ENCODE measurements around the gene SLC35D3. TPM values are rescaled to one million over a fixed set of nuclear protein-coding genes. Genes with fewer than 3 reads are reported as not detected.

Gene SLC35D3
- total RNA-seq, 6 experiments from 2014 or later: not detected

GRCh38 chr6:136960781-136961180, 38.7 kb downstream of the SLC35D3 start:
- Histone ChIP-seq H3K4me1 (peaks cover 0 to 4% (median 0%) of the 10 kb centered on the region in 4 donors), H3K9me3 (no peaks in the 10 kb centered on the region), H3K27me3 (no peaks in the 10 kb centered on the region), H3K27ac (no peak overlapping the region), H3K4me3 (no peak overlapping the region), H3K36me3 (no peaks in the 10 kb centered on the region)
- intact Hi-C loops (cut with DNase I): no loop called here
- TF ChIP-seq CTCF (IDR thresholded peaks at IDR 0.05) (no peak), POLR2A (IDR thresholded peaks at IDR 0.05) (no peak)
- WGBS (ENCODE audit: insufficient coverage, low coverage, low lambda C conversion rate, missing lambda C conversion rate): 72% methylated on average over 3 of the region's 3 CpGs
- ATAC-seq (no peak), DNase-seq (no peak)

- DNase-seq (no peak), ATAC-seq (no peak)
- no peak overlapping the region for H3K27ac ChIP-seq
- no peaks in the 10 kb centered on the region for H3K9me3 ChIP-seq
- no peak overlapping the region for H3K4me3 ChIP-seq
- H3K36me3 ChIP-seq: no peaks in the 10 kb centered on the region
- H3K4me1 ChIP-seq: peaks cover 0 to 4% (median 0%) of the 10 kb centered on the region in 4 donors
- TF ChIP-seq CTCF (IDR thresholded peaks at IDR 0.05) (no peak), POLR2A (IDR thresholded peaks at IDR 0.05) (no peak)
- no peaks in the 10 kb centered on the region for H3K27me3 ChIP-seq
- WGBS (ENCODE audit: insufficient coverage, low coverage, low lambda C conversion rate, missing lambda C conversion rate): 50% methylated on average over 5 of the region's 5 CpGs
- intact Hi-C loops (cut with DNase I): no loop called here
Observed at GRCh38 chr6:136961848-136962247, 39.7 kb downstream of the SLC35D3 start.

GRCh38 chr6:136962661-136963060, 40.6 kb downstream of the SLC35D3 start:
- H3K27me3 ChIP-seq: no peaks in the 10 kb centered on the region

GRCh38 chr6:136963259-136963658, 41.2 kb downstream of the SLC35D3 start:
- Histone ChIP-seq H3K27ac (no peak overlapping the region), H3K9me3 (no peaks in the 10 kb centered on the region), H3K4me3 (no peak overlapping the region), H3K36me3 (no peaks in the 10 kb centered on the region), H3K27me3 (no peaks in the 10 kb centered on the region), H3K4me1 (peaks cover 0 to 4% (median 0%) of the 10 kb centered on the region in 4 donors)
- 49% methylated on average over 2 of the region's 2 CpGs for WGBS (ENCODE audit: insufficient coverage, low coverage, low lambda C conversion rate, missing lambda C conversion rate)
- intact Hi-C loops (cut with DNase I): no loop called here
- ATAC-seq (no peak), DNase-seq (no peak)
- TF ChIP-seq POLR2A (IDR thresholded peaks at IDR 0.05) (no peak), CTCF (IDR thresholded peaks at IDR 0.05) (no peak)

More at GRCh38 chr6:136962661-136963060, 40.6 kb downstream of the SLC35D3 start:
- Histone ChIP-seq H3K4me1 (peaks cover 0 to 4% (median 0%) of the 10 kb centered on the region in 4 donors), H3K36me3 (no peaks in the 10 kb centered on the region), H3K27ac (no peak overlapping the region), H3K9me3 (no peaks in the 10 kb centered on the region), H3K4me3 (no peak overlapping the region)
- TF ChIP-seq POLR2A (IDR thresholded peaks at IDR 0.05) (no peak), CTCF (IDR thresholded peaks at IDR 0.05) (no peak)
- intact Hi-C loops (cut with DNase I): no loop called here
- 45% methylated on average over 4 of the region's 4 CpGs for WGBS (ENCODE audit: insufficient coverage, low coverage, low lambda C conversion rate, missing lambda C conversion rate)
- DNase-seq (no peak), ATAC-seq (no peak)

GRCh38 chr6:136964398-136964797, 42.3 kb downstream of the SLC35D3 start:
- H3K36me3 ChIP-seq: no peaks in the 10 kb centered on the region
- no peaks in the 10 kb centered on the region for H3K27me3 ChIP-seq
- H3K4me1 ChIP-seq: peaks cover 0 to 4% (median 0%) of the 10 kb centered on the region in 4 donors
- WGBS (ENCODE audit: insufficient coverage, low coverage, low lambda C conversion rate, missing lambda C conversion rate): 59% methylated on average over 2 of the region's 2 CpGs
- no peaks in the 10 kb centered on the region for H3K9me3 ChIP-seq
- intact Hi-C loops (cut with DNase I): no loop called here
- no peak overlapping the region for H3K27ac ChIP-seq
- TF ChIP-seq CTCF (IDR thresholded peaks at IDR 0.05) (no peak), POLR2A (IDR thresholded peaks at IDR 0.05) (no peak)
- no peak overlapping the region for H3K4me3 ChIP-seq
- DNase-seq (no peak), ATAC-seq (no peak)
